C4-2B (cell line): ENCODE data around the gene ATAD3A.

ENCODE experiments used
- ZFX ChIP-seq: fragments of 450-650 bp; IDR thresholded peaks from 2 replicates; pipeline ENCODE4 v1.6.1; 2017
- TF ChIP-seq, protein P1 (sequence below): fragments of 450-650 bp; conservative IDR thresholded peaks from 2 replicates; pipeline ENCODE4 v1.5.1; 2017; ENCODE audit warnings: mild to moderate bottlenecking

DNA sequence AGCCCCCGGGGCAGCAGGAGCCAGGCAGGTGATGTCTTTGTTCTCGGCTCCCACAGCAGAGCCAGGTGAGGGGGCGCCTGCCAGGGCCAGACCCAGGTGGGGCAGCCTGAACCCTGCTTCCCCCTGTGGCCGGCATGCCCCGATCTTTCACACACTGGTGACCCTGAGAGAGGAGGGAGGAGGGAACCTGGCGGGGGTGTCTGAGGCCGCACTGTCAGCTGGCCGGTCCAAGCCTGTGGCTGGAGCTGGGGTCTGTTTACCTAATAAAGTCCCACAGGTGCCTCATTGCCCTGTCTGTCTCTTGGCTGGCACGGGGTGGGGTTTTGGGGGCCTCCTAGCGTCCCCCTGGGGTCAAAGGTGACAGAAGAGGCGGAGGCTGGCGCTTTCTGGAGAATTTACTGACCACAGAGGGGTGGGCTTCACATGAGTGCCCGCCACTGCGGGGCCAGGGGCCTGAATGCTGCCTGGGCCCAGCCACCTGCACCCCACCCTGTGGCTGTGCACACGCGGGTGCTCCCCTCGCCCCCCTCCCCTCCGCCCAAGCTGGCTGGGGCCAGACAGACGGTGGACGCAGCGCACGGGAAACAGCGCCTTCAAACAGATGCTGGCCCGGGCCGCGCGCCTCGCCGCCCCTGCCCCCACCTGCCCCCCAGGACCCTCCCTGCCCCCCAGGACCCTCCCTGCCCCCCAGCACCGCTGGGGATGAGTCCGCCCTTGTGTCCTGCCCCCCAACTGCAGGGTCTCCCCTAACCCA, 22.6 kb downstream of the ATAD3A start:
- TF ChIP-seq, protein P1, sequence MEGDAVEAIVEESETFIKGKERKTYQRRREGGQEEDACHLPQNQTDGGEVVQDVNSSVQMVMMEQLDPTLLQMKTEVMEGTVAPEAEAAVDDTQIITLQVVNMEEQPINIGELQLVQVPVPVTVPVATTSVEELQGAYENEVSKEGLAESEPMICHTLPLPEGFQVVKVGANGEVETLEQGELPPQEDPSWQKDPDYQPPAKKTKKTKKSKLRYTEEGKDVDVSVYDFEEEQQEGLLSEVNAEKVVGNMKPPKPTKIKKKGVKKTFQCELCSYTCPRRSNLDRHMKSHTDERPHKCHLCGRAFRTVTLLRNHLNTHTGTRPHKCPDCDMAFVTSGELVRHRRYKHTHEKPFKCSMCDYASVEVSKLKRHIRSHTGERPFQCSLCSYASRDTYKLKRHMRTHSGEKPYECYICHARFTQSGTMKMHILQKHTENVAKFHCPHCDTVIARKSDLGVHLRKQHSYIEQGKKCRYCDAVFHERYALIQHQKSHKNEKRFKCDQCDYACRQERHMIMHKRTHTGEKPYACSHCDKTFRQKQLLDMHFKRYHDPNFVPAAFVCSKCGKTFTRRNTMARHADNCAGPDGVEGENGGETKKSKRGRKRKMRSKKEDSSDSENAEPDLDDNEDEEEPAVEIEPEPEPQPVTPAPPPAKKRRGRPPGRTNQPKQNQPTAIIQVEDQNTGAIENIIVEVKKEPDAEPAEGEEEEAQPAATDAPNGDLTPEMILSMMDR: no peak
- no peak for TF ChIP-seq ZFX
